IMR-90 (cell line): ENCODE measurements around the gene SH3BP4. TPM values are rescaled to one million over a fixed set of nuclear protein-coding genes. Genes with fewer than 3 reads are reported as not detected.

Experiments
- ATAC-seq: fragments of 200-7000 bp; cut with Tn5 transposase; 2 replicates; pipeline ENCODE4 v1.9.1; 2020; ENCODE audit warnings: low read depth, mild to moderate bottlenecking, moderate library complexity
- BruUV-seq: library from RNA; stranded (reverse); fragments of 400-500 nt; replicated peaks from 2 replicates; lab custom pipeline; 2021; lab: Mats Ljungman, UMichigan
- CTCF ChIA-PET: fragments of 300-600 bp; formaldehyde crosslinking; extraction: SDS; loops from one replicate; lab custom pipeline; 2021; ENCODE audit warnings: antibody characterized with exemption; lab: Yijun Ruan, JAX
- POLR2A ChIA-PET: fragments of 300-600 bp; sonication (Branson Sonifier 250); formaldehyde crosslinking; loops from one replicate; lab custom pipeline; 2022; ENCODE audit warnings: antibody characterized with exemption; ENCODE audit not compliant: unreplicated experiment; lab: Charles Lee
- DNase-seq: peaks from one replicate; pipeline ENCODE4 v3.0.0; 2013
- H2AFZ ChIP-seq: replicated peaks from 2 replicates; pipeline ENCODE3; 2013; ENCODE audit warnings: low read length, mild to moderate bottlenecking; ENCODE audit not compliant: poor library complexity
- H2AK5ac ChIP-seq: 2 replicates; pipeline ENCODE4 v1.6.1; 2013; ENCODE audit warnings: low read depth, low read length, inconsistent platforms
- H2AK9ac ChIP-seq: replicated peaks from 2 replicates; pipeline ENCODE3; 2013; ENCODE audit warnings: mild to moderate bottlenecking, low read depth, low read length, moderate library complexity; ENCODE audit not compliant: poor library complexity
- H2BK120ac ChIP-seq: 2 replicates; pipeline ENCODE4 v1.6.1; 2013; ENCODE audit warnings: low read depth, low read length, inconsistent platforms
- H2BK15ac ChIP-seq: 3 replicates; pipeline ENCODE4 v1.6.1; 2013; ENCODE audit warnings: low read depth, low read length, inconsistent platforms
- H2BK20ac ChIP-seq: 2 replicates; pipeline ENCODE4 v1.6.1; 2013; ENCODE audit warnings: low read depth, mild to moderate bottlenecking, inconsistent platforms, low read length, moderate library complexity
- H2BK5ac ChIP-seq: 2 replicates; pipeline ENCODE4 v1.6.1; 2013; ENCODE audit warnings: mild to moderate bottlenecking, low read depth, low read length, inconsistent platforms; ENCODE audit not compliant: poor library complexity, severe bottlenecking
- H3K14ac ChIP-seq: replicated peaks from 2 replicates; pipeline ENCODE4 v1.6.1; 2013; ENCODE audit warnings: low read depth, low read length, inconsistent platforms
- H3K18ac ChIP-seq: 2 replicates; pipeline ENCODE4 v1.6.1; 2013; ENCODE audit warnings: low read depth, low read length, control low read depth
- H3K23ac ChIP-seq: 2 replicates; pipeline ENCODE4 v1.6.1; 2013; ENCODE audit warnings: low read depth, low read length, inconsistent platforms
- H3K27ac ChIP-seq: 2 replicates; pipeline ENCODE4 v1.5.1; 2013; ENCODE audit warnings: mild to moderate bottlenecking, control low read depth, low read length; ENCODE audit not compliant: insufficient read depth
- H3K27me3 ChIP-seq: 2 replicates; pipeline ENCODE4 v1.6.1; 2013; ENCODE audit warnings: low read length; ENCODE audit not compliant: control insufficient read depth, insufficient read depth
- H3K36me3 ChIP-seq: 2 replicates; pipeline ENCODE4 v1.6.1; 2013; ENCODE audit warnings: low read length, mixed read lengths; ENCODE audit not compliant: control insufficient read depth, insufficient read depth
- H3K4ac ChIP-seq: 2 replicates; pipeline ENCODE4 v1.6.1; 2013; ENCODE audit warnings: low read depth, low read length, inconsistent platforms
- H3K4me1 ChIP-seq: 2 replicates; pipeline ENCODE4 v1.6.1; 2013; ENCODE audit warnings: low read length, mixed read lengths; ENCODE audit not compliant: control insufficient read depth, insufficient read depth
- H3K4me2 ChIP-seq: 2 replicates; pipeline ENCODE4 v1.6.1; 2013; ENCODE audit warnings: low read depth, mild to moderate bottlenecking, control low read depth, low read length, moderate library complexity
- H3K4me3 ChIP-seq: 2 replicates; pipeline ENCODE4 v1.5.1; 2013; ENCODE audit warnings: low read depth, mild to moderate bottlenecking, control low read depth, low read length, moderate library complexity; ENCODE audit not compliant: insufficient read depth
- H3K56ac ChIP-seq: 2 replicates; pipeline ENCODE4 v1.6.1; 2013; ENCODE audit warnings: low read length, inconsistent platforms; ENCODE audit not compliant: insufficient read depth; ENCODE audit errors: extremely low read depth
- H3K79me1 ChIP-seq, 2 experiments: 2 replicates each; pipeline ENCODE4 v1.6.1; 2013; ENCODE audit warnings: low read length in 2 of 2, inconsistent platforms in 1 of 2, low read depth in 1 of 2
- H3K9ac ChIP-seq: 2 replicates; pipeline ENCODE4 v1.6.1; 2013; ENCODE audit warnings: low read depth, low read length, control low read depth
- H3K9me1 ChIP-seq: 2 replicates; pipeline ENCODE4 v1.6.1; 2013; ENCODE audit warnings: low read length, inconsistent platforms; ENCODE audit not compliant: insufficient read depth
- H3K9me3 ChIP-seq: 2 replicates; pipeline ENCODE4 v1.6.1; 2013; ENCODE audit warnings: low read length; ENCODE audit not compliant: control insufficient read depth, insufficient read depth
- H4K20me1 ChIP-seq: 2 replicates; pipeline ENCODE4 v1.6.1; 2013; ENCODE audit warnings: low read length, inconsistent platforms; ENCODE audit not compliant: insufficient read depth
- H4K5ac ChIP-seq: 2 replicates; pipeline ENCODE4 v1.6.1; 2013; ENCODE audit warnings: mild to moderate bottlenecking, low read depth, low read length, control low read depth
- H4K8ac ChIP-seq, 2 experiments: 2 replicates each; pipeline ENCODE4 v1.6.1; 2013; ENCODE audit warnings: low read depth in 2 of 2, low read length in 2 of 2, control low read depth in 1 of 2, inconsistent platforms in 1 of 2
- H4K91ac ChIP-seq: 2 replicates; pipeline ENCODE4 v1.6.1; 2013; ENCODE audit warnings: low read depth, low read length, inconsistent platforms; ENCODE audit not compliant: insufficient read depth
- BHLHE40 ChIP-seq: fragments of 150-350 bp; IDR thresholded peaks from 2 replicates; pipeline ENCODE4 v1.6.1; 2016; ENCODE audit warnings: mild to moderate bottlenecking, low read depth, low read length
- CEBPB ChIP-seq: IDR thresholded peaks from 2 replicates; pipeline ENCODE4 v1.6.1; 2012; ENCODE audit warnings: low read depth, low read length, improper control_type of control experiment
- CHD1 ChIP-seq: IDR thresholded peaks from 2 replicates; pipeline ENCODE4 v1.6.1; 2012; ENCODE audit warnings: low read depth, low read length, improper control_type of control experiment
- FOS ChIP-seq: fragments of 150-350 bp; IDR thresholded peaks from 2 replicates; pipeline ENCODE4 v1.6.1; 2016; ENCODE audit warnings: low read depth, low read length
- MAFK ChIP-seq: IDR thresholded peaks from 2 replicates; pipeline ENCODE4 v1.6.1; 2012; ENCODE audit warnings: low read depth, low read length, improper control_type of control experiment
- NFE2L2 ChIP-seq: fragments of 150-350 bp; IDR thresholded peaks from 2 replicates; pipeline ENCODE4 v1.6.1; 2016; ENCODE audit warnings: low read depth, mild to moderate bottlenecking, low read length
- RCOR1 ChIP-seq: IDR thresholded peaks from 2 replicates; pipeline ENCODE4 v1.6.1; 2012; ENCODE audit warnings: mild to moderate bottlenecking, low read length, improper control_type of control experiment; ENCODE audit not compliant: insufficient replicate concordance
- SMC3 ChIP-seq: fragments of 150-350 bp; IDR thresholded peaks from 2 replicates; pipeline ENCODE4 v1.6.1; 2016; ENCODE audit warnings: low read depth, mild to moderate bottlenecking, antibody characterized with exemption, low read length, moderate library complexity
- WGBS, 2 experiments: methylation state at CpG; one replicate each; pipeline versions ENCODE4 v1.1.5 to v1.1.7; 2013; ENCODE audit warnings: missing lambda C conversion rate in 2 of 2; ENCODE audit not compliant: insufficient read length in 1 of 2; ENCODE audit errors: extremely low coverage in 2 of 2; 5-methylcytosine and 5-hydroxymethylcytosine counted together
- dilution Hi-C: fragments of 300-500 bp; cut with HindIII; formaldehyde crosslinking; loops from one replicate; pipeline ENCODE4 v1.14.3; 2018; ENCODE audit warnings: low sequenced_read_pairs; ENCODE audit not compliant: unreplicated experiment
- in situ Hi-C: fragments of 300-500 bp; cut with MboI; formaldehyde crosslinking; loops from 3 replicates; pipeline ENCODE4 v1.14.3; 2019; ENCODE audit warnings: low sequenced_read_pairs, inconsistent platforms, mixed read lengths
- intact Hi-C: fragments of 100-400 bp; cut with micrococcal nuclease; formaldehyde crosslinking; loops from 2 replicates; pipeline ENCODE4 v1.10.0; 2022
- polyA plus RNA-seq, 3 experiments: library from polyadenylated mRNA; depleted of rRNA; stranded (reverse); fragments of >200 nt; gene quantifications; 2 replicates each; pipeline ENCODE4 v1.2.3, GENCODE V29; 2012; ENCODE audit warnings: low replicate concordance in 1 of 3
- total RNA-seq: library from RNA; depleted of rRNA; stranded (reverse); fragments of >200 nt; gene quantifications from 2 replicates; pipeline ENCODE4 v1.2.3, GENCODE V29; 2012
- TF ChIP-seq, protein P1 (sequence below): fragments of 150-350 bp; IDR thresholded peaks from 2 replicates; pipeline ENCODE4 v1.6.1; 2017; ENCODE audit warnings: mild to moderate bottlenecking, antibody characterized with exemption, low read length, low read depth
- TF ChIP-seq, protein P2 (sequence below): fragments of 150-350 bp; IDR thresholded peaks from 2 replicates; pipeline ENCODE4 v1.6.1; 2016; ENCODE audit warnings: low read depth, mild to moderate bottlenecking, low read length, moderate library complexity, borderline replicate concordance
- TF ChIP-seq, protein P3 (sequence below): conservative IDR thresholded peaks from 2 replicates; pipeline ENCODE4 v1.5.1; 2012; ENCODE audit warnings: mild to moderate bottlenecking, low read depth, low read length, improper control_type of control experiment

SH3BP4 gene
- total and polyA plus RNA-seq, 2 of the 4 experiments (the other 2 are of a cell fraction) = 104 to 122 TPM

DNA sequence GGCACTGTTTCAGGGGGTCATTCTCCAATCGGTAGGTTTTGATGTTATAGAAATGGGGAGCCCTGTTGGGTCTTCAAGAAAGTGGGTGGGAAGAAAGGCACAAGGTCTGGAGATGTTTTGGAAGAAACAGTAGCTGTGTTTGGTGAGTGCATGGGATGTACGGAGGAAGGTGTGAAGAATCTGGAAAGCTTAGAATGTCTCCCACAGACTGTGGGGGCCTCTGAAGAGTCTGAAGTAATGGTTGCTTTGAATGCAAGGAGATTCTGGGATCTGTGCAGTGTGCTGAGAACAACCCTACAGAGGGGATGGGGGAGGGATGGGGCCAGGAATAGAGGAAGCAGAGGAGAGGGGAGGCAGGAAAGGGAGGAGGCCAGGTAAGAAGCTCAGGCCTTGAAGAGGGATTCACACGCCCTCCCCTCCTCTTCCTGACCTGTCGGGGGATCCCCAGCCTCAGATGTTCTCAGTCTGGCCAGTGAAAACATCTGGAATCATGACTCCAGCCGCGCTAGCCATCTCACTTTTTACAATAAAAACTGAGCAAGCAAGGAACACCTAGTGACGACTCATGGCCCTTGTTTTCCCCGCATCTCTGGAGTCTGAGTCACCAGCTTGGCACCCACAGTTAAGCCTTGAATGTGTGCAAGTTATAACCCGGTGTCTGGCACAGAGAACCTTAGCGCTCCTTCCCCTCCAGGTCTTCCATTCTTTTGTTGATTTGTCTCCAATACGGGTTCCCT is 74.2 kb downstream of the SH3BP4 start:
- no TSS peak for BruUV-seq
- POLR2A ChIA-PET = no interaction called here
- H3K9ac ChIP-seq = no peak overlapping the region

More for the DNA sequence above, 74.2 kb downstream of the SH3BP4 start:
- H3K36me3 ChIP-seq = peaks cover 3% of the 10 kb centered on the region; the same call in 1 of the 2 replicates
- H2BK20ac ChIP-seq = peak overlapping the region; percentile 86
- ATAC-seq (no peak), DNase-seq (peak; percentile 88)
- peak overlapping the region; percentile 74 for H3K14ac ChIP-seq
- WGBS, 2 experiments = 48% methylated on average over 8 of the region's 11 CpGs; no CpG with 5 or more reads in 1 of the 2 experiments
- peaks cover 6 to 89% of the 10 kb centered on the region in 2 experiments; a peak in 3 of 4 replicates for H3K79me1 ChIP-seq
- CTCF ChIA-PET = interaction anchor here (0.5 kb wide), 1 partner anchor 772 kb away, joined by 3 read pairs; no protein-coding TSS in a partner anchor
- no peak overlapping the region for H3K4me3 ChIP-seq
- H2AK9ac ChIP-seq = no peak overlapping the region
- peaks cover 69% of the 10 kb centered on the region for H3K4me1 ChIP-seq
- 0 out of 2 replicates have a peak overlapping the region, but pooled peaks have one; percentile 4 for H3K4me2 ChIP-seq
- peak; percentile 14; the same call in 1 of the 2 replicates for TF ChIP-seq NFE2L2
- peak; percentile 30; the same call in 1 of the 2 replicates for TF ChIP-seq BHLHE40
- TF ChIP-seq CHD1 = no peak
- no peak for TF ChIP-seq RCOR1
- no peak for TF ChIP-seq CEBPB
- TF ChIP-seq, protein P1, sequence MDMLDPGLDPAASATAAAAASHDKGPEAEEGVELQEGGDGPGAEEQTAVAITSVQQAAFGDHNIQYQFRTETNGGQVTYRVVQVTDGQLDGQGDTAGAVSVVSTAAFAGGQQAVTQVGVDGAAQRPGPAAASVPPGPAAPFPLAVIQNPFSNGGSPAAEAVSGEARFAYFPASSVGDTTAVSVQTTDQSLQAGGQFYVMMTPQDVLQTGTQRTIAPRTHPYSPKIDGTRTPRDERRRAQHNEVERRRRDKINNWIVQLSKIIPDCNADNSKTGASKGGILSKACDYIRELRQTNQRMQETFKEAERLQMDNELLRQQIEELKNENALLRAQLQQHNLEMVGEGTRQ = no peak
- 0 out of 2 replicates have a peak, but pooled peaks have one; percentile 2 for TF ChIP-seq SMC3
- TF ChIP-seq, protein P2, sequence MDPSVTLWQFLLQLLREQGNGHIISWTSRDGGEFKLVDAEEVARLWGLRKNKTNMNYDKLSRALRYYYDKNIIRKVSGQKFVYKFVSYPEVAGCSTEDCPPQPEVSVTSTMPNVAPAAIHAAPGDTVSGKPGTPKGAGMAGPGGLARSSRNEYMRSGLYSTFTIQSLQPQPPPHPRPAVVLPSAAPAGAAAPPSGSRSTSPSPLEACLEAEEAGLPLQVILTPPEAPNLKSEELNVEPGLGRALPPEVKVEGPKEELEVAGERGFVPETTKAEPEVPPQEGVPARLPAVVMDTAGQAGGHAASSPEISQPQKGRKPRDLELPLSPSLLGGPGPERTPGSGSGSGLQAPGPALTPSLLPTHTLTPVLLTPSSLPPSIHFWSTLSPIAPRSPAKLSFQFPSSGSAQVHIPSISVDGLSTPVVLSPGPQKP = no peak
- TF ChIP-seq FOS = peak; percentile 74
- TF ChIP-seq, protein P3, sequence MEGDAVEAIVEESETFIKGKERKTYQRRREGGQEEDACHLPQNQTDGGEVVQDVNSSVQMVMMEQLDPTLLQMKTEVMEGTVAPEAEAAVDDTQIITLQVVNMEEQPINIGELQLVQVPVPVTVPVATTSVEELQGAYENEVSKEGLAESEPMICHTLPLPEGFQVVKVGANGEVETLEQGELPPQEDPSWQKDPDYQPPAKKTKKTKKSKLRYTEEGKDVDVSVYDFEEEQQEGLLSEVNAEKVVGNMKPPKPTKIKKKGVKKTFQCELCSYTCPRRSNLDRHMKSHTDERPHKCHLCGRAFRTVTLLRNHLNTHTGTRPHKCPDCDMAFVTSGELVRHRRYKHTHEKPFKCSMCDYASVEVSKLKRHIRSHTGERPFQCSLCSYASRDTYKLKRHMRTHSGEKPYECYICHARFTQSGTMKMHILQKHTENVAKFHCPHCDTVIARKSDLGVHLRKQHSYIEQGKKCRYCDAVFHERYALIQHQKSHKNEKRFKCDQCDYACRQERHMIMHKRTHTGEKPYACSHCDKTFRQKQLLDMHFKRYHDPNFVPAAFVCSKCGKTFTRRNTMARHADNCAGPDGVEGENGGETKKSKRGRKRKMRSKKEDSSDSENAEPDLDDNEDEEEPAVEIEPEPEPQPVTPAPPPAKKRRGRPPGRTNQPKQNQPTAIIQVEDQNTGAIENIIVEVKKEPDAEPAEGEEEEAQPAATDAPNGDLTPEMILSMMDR = no peak
- TF ChIP-seq MAFK = no peak
- H2BK120ac ChIP-seq = peak overlapping the region; percentile 93
- peak overlapping the region; percentile 97 for H2AK5ac ChIP-seq
- H3K9me3 ChIP-seq = no peaks in the 10 kb centered on the region
- peak overlapping the region; percentile 49 for H3K23ac ChIP-seq
- peak overlapping the region; percentile 96 for H3K4ac ChIP-seq
- peak overlapping the region; percentile 80 for H4K91ac ChIP-seq
- in situ Hi-C loops = no loop called here
- peak overlapping the region; percentile 35; the same call in 1 of the 2 replicates for H3K18ac ChIP-seq
- H3K27ac ChIP-seq = peak overlapping the region; percentile 41
- no peak overlapping the region for H2AFZ ChIP-seq
- dilution Hi-C loops = no loop called here
- peaks cover 71% of the 10 kb centered on the region for H3K9me1 ChIP-seq
- H2BK5ac ChIP-seq = peak overlapping the region; percentile 89
- no peaks in the 10 kb centered on the region for H3K27me3 ChIP-seq
- no peak overlapping the region for H3K56ac ChIP-seq
- intact Hi-C loops = no loop called here
- peak overlapping the region; percentile 80; the same call in 2 of the 3 replicates for H2BK15ac ChIP-seq
- peak overlapping the region; percentile 7; the same call in 1 of the 2 replicates for H4K5ac ChIP-seq
- H4K20me1 ChIP-seq = peaks cover 92% of the 10 kb centered on the region
- peak overlapping the region; percentile 76 to 83 for H4K8ac ChIP-seq
